AG08396 (cell line): Measurements from ENCODE around the gene APMAP.
"Not testable (repeated sequence)": the region's sequence is repeated elsewhere in the genome, so short reads cannot be mapped to it uniquely, and the experiment has no call there.

ENCODE experiments used
- DNase-seq: peaks from one replicate; pipeline ENCODE4 v3.0.0; 2012; ENCODE audit warnings: low spot score, mixed read lengths

APMAP gene

DNA sequence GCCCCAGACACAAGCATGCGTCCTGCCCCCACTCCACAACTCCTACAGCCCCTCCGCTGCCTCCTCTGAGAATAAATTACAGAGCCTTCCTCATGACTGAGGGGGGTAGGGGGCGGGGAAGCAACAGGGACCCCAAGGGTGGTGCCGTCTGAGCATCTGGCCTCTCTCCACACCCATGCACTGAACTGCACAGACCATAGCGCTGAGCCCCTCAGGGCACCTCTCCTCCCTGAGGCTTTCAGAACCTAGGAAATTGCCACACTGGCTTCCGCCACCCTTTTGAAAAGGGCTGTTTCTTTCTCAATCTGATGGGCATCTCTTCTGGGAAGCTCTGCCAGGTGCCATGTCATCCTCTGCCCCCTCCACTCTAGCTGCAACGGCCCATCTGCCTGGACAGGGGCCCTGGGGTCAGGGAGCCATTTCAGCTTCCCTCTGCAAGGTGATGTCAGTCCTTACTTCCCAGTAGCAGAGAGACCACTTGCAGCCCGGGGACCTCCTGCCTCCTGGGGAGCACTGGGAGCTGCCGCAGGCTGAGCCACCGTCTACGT lies 40.9 kb downstream of the APMAP start:
- DNase-seq, result no peak

DNA sequence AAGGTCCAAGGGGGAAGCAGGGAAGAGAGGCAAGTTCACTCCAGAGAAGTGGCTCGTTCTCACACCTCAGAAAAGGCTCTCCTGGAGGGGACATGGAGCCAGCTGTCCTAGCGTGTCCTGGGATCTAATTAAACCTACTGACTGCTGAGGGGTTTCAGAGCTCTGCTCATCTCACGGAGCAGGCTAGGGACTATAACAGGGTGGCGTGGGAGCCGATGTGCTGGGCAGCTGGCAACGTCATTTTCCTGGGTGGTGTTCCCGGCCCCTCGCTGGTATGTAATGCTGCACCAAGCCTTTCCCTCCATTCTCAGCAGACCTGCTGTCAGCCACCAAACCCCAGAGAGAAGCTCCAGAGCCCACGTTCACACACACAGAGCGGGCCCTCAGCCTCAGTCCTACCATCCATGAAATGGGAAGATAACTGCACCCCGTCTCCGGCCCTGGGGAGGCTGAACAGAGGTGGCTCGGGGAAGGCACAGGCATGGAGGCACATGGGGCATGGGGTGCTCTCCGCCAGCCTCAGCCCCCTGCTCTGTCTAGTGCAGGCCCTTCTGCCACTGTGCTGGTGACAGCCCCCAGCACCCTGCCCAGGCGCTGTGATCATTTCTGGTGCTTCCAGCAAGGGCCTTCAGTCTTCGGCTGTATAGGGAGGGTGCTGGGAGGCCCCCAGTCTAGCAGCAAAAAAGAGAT lies 41.6 kb downstream of the APMAP start:
- no peak for DNase-seq

DNA sequence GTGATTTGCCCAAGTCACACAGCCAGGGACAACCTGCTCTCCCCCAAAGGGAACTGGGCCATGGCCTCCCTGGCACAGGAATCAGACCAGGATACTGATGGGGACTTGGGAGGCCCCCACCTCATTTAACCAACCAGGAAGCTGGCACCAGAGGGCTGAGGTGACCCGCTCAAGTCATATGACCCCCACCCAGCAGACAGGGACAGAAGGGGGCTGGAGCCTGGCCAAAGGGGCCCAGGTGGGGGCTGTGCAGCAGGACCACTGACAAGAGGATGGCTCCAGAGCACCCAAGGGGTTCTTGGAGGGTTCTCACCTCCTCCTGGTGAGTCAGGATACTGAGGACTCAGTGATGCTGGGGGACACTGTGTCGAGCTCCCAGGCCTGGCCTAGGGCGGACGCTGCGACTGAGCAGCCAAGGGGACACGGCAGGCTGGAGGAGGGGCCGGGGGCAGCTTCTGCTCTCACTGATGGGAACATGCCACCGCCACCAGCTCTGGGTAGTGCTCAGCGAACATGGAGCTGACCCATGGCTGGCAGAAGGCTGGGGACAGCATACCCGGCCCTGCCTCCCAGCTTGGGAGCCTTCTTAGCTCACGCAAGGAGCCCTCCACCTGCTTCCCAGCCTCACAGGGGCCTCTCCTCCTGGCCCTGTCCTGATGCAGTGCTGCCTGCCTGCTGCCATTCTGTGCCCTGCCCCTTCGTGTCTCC lies 42.3 kb downstream of the APMAP start:
- no peak for DNase-seq

DNA sequence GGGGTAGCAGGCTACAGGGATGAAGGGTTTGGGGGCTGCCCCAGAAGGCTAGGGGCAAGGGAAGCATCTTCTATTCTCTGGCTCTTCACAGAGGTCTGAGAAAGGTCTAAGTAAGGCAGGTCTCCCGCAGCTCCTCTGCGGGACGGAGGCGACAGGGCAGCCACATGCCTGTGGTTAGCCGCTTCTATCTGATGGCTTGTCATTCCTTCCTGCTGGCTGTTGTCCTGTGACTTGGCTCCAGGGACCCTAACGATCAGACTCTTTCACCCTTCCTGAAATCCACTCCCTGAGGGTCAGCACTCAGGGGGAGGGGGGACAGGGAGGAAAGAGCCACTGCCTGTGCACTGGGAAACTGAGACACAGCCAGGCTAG lies 42.8 kb downstream of the APMAP start:
- no peak for DNase-seq

DNA sequence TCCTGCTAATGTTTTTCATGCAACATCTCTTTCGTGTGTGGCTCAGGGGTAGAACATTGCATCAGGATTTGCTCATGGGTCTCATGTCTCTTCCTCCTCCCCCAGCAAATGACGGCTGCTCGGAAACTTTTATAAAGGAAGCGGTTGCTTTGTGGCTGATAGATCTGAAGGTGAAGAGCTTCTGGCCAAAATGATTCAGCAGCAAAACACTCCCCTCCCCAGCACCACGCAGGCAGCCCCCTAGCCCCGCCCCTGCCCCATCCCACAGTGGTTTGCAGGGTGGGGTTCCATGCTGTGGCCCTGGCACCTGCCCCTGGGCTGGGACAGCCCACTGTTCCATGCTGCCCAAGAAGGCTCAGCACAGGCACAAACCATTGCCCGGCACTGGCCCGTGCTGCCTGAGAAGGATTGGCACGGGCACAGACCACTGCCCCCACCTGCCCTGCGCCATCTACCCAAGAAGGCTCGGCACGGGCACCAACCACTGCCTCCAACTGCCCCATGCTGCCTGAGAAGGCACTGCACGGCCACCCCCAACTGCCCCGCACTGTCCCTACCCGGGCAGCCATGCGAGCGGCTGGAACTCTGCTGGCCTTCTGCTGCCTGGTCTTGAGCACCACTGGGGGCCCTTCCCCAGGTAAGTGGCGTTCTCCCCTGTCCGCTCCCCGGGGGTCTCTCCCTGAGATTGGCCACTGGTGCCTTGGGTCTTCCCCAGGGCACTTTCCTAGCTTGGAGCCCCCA lies 43.4 kb downstream of the APMAP start, which contains the start of gene CST7:
TSS of gene CST7 (plus strand) at position 331 of the 741 bp plus-strand sequence. CDS start at position 568, 237 bp downstream.
- DNase-seq, result no peak

DNA sequence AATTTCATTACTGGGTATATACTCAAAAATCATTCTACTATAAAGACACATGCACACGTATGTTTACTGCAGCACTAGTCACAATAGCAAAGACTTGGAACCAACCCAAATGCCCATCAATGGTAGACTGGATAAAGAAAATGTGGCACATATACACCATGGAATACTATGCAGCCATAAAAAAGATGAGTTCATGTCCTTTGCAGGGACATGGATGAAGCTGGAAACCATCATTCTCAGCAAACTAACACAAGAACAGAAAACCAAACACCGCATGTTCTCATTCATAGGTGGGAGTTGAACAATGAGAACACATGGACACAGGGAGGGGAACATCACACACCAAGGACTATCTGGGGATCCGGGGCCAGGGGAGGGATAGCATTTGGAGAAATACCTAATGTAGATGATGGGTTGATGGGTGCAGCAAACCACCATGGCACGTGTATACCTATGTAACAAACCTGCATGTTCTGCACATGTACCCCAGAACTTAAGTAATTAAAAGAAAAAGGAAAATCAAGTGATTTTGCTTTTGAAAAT lies 44.1 kb downstream of the APMAP start:
- not testable (repeated sequence) for DNase-seq

DNA sequence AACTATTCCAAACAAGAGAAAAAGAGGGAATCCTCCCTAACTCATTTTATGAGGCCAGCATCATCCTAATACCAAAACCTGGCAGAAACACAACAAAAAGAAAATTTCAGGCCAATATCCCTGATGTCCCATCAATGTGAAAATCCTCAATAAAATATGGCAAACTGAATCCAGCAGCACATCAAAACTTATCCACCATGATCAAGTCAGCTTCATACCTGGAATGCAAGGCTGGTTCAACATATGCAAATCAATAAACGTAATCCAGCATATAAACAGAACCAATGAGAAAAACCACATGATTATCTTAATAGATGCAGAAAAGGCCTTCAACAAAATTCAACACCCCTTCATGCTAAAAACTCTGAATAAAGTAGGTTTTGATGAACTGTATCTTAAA lies 46.2 kb downstream of the APMAP start:
- DNase-seq, result not testable (repeated sequence)

- no peak for DNase-seq
Measured at GRCh38 chr20:24943731-24944130, 48.8 kb downstream of the APMAP start.

GRCh38 chr20:24943196-24943595 lies 49.4 kb downstream of the APMAP start:
- no peak for DNase-seq

- DNase-seq, result no peak
Measured at GRCh38 chr20:24942679-24943078, 49.9 kb downstream of the APMAP start.

GRCh38 chr20:24939036-24939435 lies 53.5 kb downstream of the APMAP start:
- no peak for DNase-seq

- no peak for DNase-seq
Measured at GRCh38 chr20:24938498-24938897, 54.1 kb downstream of the APMAP start.

DNA sequence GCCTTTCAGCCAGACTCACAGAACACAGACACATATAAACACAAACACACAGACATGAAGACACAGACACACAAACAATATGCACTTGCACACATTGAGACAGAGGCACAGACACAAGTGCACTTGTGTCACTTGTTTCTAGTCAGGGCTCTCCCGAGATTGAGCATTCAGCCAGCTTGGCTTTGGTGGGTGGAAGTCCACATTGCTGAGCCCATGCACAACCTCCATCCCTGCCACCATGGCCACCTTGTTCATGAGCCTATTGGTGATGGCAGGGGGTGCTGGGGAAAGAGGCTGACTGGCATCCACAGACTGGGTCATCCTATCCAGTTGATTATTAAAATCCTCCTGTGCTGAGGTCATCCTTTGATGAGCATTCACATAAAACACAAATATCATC lies 55.0 kb downstream of the APMAP start:
- DNase-seq, result no peak

GRCh38 chr20:24936526-24937407 lies 55.8 kb downstream of the APMAP start:
- DNase-seq, result no peak

DNA sequence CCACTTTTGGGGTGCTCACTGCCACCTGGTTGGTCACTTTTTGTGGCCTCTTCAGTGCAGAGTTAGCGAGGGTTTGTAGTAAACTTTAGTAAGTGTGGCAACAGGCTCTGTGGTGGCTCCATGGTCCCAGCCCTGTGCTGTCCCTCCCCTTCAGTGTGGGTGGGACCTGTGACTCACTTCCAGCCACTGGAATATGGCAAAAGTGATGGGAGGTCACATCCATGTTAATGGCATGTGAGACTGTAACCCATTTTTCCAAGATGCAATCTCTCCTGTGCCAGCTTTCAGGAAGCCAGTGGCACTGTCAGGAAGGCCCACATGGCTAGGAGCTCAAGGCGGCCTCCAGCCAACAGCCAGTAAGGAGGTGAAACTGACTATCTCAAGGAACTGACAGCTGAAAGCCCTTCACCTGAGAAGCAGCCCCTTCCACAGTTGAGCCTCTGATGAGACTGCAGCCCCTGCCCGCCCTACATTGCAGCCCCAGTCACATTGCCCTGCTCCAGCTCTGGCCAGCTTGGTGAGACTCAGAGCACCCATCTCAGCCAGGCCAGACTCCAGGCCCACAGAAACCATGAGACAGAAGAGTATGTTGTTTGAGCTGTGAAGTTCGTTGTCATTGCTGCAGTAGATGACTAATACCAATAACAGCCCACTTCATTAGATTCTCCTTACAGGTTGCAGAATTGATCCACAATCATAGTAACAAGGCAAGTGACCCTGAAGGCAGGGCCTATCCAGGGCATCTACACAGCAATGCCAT lies 56.6 kb downstream of the APMAP start:
- DNase-seq, result no peak

GRCh38 chr20:24935140-24935539 lies 57.4 kb downstream of the APMAP start:
- DNase-seq, result no peak

DNA sequence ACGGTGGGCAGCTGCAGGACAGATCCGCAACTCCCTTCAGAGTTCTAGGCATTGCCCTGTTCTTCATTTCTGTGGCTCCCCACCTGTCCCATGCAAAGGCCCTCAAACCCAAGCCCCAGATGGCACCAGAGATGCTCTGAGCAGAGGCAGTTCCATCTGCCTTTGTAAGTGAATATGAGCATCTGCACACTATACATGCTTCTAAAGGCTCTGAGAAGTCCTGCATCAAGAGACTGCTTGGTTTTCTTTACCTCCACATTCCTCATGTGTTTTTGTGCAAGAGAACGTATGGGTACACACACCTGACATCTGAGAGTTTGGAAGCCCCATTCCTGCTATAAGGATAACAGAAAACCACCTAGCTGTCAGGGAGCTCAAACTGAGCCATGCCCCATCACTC lies 57.8 kb downstream of the APMAP start:
- DNase-seq, result no peak

DNA sequence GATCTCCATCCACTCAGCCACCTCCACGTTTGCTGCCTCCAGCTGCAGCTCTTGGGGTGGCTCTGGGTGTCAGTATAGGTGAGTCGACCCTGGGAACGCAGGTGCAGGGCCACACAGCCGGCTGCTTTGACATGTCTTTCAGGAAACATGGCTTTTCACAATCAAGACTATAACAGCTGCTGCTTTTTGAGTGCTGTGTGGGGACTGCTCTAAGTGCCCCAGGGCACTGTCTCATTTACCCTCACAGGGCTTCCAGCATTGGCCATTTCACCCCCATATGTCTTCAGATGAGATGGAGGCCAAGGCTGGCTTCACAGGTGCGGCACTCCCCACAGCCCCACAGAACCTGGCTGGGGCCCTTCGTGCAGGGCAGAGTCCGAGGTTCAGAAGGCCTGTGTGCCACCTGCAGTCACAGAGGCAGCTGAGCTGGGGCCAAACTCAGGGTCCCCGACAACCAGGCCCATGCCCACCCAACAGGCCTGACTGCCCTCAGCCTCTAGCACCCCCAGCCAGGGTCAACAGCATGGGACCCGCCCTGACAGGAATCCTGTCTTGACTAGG lies 58.4 kb downstream of the APMAP start:
- no peak for DNase-seq

DNA sequence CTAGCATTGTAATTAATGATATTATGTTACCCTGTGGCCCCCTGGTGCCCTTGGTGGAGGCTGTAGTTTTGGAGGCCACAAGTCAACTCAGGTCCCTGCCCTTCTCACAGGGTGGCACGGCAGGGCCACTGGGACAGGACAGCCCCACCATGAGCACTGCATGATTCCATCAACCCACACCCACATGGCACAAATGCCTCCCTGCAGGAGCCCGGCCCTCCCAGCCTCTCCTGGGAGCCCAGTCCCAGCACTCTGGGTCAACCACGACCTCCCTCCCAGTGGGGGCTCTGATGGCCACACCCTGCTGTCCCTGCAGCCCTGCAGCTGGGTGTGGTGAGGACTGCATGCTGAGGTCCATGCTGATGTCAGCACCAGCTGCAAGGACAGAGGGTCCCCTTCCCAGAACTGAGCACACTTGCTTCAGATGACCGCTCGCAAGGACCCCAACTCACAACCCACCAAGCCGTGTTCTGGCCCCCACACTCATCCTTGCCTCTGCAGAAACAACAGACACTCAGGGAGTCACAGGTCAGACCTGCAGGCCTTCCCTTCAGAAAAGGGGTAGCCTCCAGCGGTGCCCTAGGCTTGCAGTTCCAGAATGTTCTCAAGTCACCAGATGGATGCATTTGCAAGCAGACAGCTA lies 59.2 kb downstream of the APMAP start:
- no peak for DNase-seq

DNA sequence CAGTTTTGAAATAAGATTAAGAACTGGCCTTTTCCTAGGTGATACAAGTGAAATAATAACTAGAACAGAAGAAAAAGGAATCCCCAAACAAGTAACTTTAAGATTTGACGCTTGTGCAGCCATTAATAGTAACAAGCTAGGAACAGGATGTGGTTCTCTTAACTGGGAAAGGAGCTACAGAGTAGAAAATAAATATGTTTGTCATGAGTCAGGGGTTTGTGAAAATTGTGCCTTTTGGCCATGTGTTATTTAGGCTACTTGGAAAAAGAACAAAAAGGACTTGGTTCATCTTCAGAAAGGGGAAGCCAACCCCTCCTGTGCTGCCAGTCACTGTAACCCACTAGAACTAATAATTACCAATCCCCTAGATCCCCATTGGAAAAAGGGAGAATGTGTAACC lies 60.7 kb downstream of the APMAP start:
- not testable (repeated sequence) for DNase-seq
